NCI-H526 treated with DMSO at 0.1 percent for 48 hours (cell line): ENCODE data around the gene CORO6.

Experiments
- DNase-seq: peaks from one replicate; lab custom pipeline; 2025; lab: John Stamatoyannopoulos, UW

Gene CORO6

GRCh38 chr17:29590411-29591145 is 32.1 kb downstream of the CORO6 start:
- DNase-seq: peak; percentile 88

- DNase-seq: peak; percentile 89
Measured at GRCh38 chr17:29589524-29590410, 32.9 kb downstream of the CORO6 start, which contains the start of gene GIT1. Gene GIT1 (minus strand): TSS chr17:29589648. CDS start chr17:29589378, 270 bp downstream.

GRCh38 chr17:29588562-29589411 is 33.9 kb downstream of the CORO6 start:
- DNase-seq: peak; percentile 58

- no peak for DNase-seq
Measured at GRCh38 chr17:29588017-29588561, 34.6 kb downstream of the CORO6 start.

GRCh38 chr17:29587591-29587990 is 35.1 kb downstream of the CORO6 start:
- DNase-seq: no peak

GRCh38 chr17:29586676-29587469 is 35.8 kb downstream of the CORO6 start:
- DNase-seq: no peak

GRCh38 chr17:29585080-29585751 is 37.5 kb downstream of the CORO6 start:
- no peak for DNase-seq

GRCh38 chr17:29584452-29585079 is 38.1 kb downstream of the CORO6 start:
- no peak for DNase-seq

- DNase-seq: no peak
Measured at GRCh38 chr17:29583324-29584248, 39.1 kb downstream of the CORO6 start.

GRCh38 chr17:29582772-29583171 is 39.9 kb downstream of the CORO6 start:
- no peak for DNase-seq

GRCh38 chr17:29582254-29582765 is 40.4 kb downstream of the CORO6 start:
- no peak for DNase-seq

- DNase-seq: no peak
Measured at GRCh38 chr17:29581583-29582253, 41.0 kb downstream of the CORO6 start.

- peak; percentile 67 for DNase-seq
Measured at GRCh38 chr17:29579866-29580771, 42.6 kb downstream of the CORO6 start.

GRCh38 chr17:29578626-29579485 is 43.9 kb downstream of the CORO6 start:
- DNase-seq: no peak

- no peak for DNase-seq
Measured at GRCh38 chr17:29577385-29578211, 45.1 kb downstream of the CORO6 start.
